Astrocyte of the cerebellum (primary cell): ENCODE results near the gene CSNK1E.

Experiments used
- DNase-seq: peaks from one replicate; pipeline ENCODE4 v3.0.0-alpha.2; 2011; ENCODE audit warnings: low read depth
- H3K4me3 ChIP-seq: 2 replicates; pipeline ENCODE4 v1.5.1; 2011; ENCODE audit warnings: mild to moderate bottlenecking, low read depth, low read length, moderate library complexity
- CTCF ChIP-seq: IDR thresholded peaks from 2 replicates; pipeline ENCODE4 v1.5.1; 2012; ENCODE audit warnings: low read length, low read depth, moderate library complexity, mild to moderate bottlenecking; ENCODE audit errors: missing control alignments
- in situ Hi-C: cut with HindIII; loops from 2 replicates; pipeline ENCODE4 v1.10.0; 2017; ENCODE audit warnings: low sequenced_read_pairs

Gene CSNK1E

DNA sequence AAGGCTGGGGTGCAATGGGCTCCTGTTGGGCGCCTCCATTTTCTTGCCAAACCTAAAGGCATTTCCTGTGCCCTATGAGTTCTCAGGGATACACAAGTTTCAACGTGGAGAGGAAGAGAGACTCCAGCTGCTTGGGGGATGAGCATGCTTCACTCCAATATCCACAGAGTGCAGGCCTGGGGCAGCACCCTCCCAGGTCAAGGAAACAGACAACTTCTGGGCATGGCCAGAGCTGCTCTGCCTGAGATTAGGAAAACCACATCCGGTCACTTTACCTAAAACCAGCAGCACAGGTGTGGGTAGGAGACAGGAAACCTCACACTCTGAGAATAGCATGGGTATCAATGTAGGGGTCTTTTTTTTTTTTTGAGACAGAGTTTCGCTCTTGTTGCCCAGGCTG, 73.1 kb downstream of the CSNK1E start:
- no peak overlapping the region for H3K4me3 ChIP-seq
- TF ChIP-seq CTCF, result no peak
- in situ Hi-C loops, result no loop called here
- no peak for DNase-seq

DNA sequence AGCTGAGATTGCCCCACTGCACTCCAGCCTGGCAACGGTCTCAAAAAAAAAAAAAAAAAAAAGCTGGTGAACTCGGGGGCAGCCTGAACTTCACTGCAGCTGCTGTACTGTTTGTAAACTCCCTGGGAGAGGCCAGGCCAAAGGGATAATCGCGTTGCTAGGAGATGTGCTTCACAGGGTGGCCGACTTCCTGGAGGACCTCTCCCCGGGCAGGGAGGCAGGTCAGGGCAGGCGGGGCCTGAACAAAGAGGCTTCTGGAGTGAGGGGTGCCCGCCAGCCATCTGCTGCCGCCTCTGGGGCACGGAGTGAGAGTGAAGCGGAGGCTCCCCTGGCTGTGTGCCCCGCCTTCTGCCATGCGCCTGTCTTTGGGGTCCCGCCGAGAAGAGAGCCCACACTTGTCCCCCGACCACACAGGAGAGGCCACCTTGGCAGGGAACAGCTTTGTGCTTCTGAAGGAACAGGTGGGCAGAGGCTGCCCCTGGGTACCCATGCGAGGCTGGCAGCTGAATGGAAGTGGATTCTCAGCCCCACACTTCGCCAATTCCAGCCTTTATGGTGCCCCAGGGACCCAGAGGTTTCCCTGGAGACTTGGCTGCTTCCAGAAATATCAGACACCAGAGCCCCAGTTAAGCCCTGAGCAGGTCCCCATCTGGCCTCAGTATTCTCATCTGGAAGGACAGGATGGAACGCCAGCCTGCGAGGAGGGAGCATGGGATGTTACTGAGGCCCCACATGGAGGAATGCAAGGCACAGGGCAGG, 74.0 kb downstream of the CSNK1E start:
- no peak for TF ChIP-seq CTCF
- H3K4me3 ChIP-seq, result no peak overlapping the region
- in situ Hi-C loops, result no loop called here
- DNase-seq, result no peak

DNA sequence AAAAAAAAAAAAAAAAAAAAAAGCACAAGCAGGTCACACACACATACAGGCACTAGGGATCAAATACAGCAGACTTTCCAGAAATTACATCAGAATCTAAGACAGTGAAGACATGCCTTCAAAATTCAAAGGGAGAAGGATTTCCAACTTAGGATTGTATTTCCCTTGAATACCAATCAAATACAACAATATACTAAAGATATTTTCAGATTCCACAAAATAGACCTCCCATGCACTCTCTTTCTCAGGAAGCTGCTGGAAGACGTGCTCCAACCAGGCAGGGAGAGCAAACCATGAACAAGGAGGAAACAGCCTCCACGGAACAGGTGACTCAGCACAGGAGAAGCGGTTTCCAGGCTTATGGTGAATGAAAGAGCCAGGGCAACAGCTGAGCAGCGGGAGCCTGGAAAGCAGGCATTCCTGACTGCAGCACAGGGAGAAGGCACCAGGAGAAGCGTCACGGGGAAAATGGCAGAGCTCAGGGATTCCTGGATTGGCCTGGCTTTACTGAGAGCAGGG, 76.4 kb downstream of the CSNK1E start:
- H3K4me3 ChIP-seq, result no peak overlapping the region
- TF ChIP-seq CTCF, result no peak
- in situ Hi-C loops, result no loop called here
- peak; percentile 89 for DNase-seq
